Fibroblast of mammary gland (primary cell): ENCODE data around the gene AGAP1.

Experiments used
- DNase-seq: peaks from one replicate; pipeline ENCODE4 v3.0.0-alpha.2; 2010; ENCODE audit warnings: low read depth
- H3K4me3 ChIP-seq: 2 replicates; pipeline ENCODE4 v1.5.1; 2011; ENCODE audit warnings: low read depth, mild to moderate bottlenecking, low read length, moderate library complexity; ENCODE audit not compliant: control insufficient read depth
- TF ChIP-seq, protein P1 (sequence below): conservative IDR thresholded peaks from 2 replicates; pipeline ENCODE4 v1.5.1; 2011; ENCODE audit warnings: low read depth, low read length, inconsistent platforms; ENCODE audit not compliant: control insufficient read depth, insufficient read depth

Gene AGAP1

DNA sequence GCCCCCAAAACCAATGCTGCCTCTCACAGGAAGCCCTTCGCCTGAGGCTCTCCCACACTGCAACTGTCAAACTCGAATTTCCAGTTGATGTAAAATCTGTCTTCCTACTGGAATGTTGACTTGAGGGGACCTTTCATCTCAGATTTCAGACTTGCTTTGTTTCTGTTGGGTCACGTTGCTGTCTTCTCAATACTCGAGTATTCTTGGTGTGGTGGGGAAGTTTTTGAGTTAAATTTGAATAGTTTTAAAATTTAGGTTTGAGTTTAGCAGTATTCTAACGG lies 50.8 kb downstream of the AGAP1 start:
- no peak overlapping the region for H3K4me3 ChIP-seq
- TF ChIP-seq, protein P1, sequence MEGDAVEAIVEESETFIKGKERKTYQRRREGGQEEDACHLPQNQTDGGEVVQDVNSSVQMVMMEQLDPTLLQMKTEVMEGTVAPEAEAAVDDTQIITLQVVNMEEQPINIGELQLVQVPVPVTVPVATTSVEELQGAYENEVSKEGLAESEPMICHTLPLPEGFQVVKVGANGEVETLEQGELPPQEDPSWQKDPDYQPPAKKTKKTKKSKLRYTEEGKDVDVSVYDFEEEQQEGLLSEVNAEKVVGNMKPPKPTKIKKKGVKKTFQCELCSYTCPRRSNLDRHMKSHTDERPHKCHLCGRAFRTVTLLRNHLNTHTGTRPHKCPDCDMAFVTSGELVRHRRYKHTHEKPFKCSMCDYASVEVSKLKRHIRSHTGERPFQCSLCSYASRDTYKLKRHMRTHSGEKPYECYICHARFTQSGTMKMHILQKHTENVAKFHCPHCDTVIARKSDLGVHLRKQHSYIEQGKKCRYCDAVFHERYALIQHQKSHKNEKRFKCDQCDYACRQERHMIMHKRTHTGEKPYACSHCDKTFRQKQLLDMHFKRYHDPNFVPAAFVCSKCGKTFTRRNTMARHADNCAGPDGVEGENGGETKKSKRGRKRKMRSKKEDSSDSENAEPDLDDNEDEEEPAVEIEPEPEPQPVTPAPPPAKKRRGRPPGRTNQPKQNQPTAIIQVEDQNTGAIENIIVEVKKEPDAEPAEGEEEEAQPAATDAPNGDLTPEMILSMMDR = no peak
- no peak for DNase-seq

DNA sequence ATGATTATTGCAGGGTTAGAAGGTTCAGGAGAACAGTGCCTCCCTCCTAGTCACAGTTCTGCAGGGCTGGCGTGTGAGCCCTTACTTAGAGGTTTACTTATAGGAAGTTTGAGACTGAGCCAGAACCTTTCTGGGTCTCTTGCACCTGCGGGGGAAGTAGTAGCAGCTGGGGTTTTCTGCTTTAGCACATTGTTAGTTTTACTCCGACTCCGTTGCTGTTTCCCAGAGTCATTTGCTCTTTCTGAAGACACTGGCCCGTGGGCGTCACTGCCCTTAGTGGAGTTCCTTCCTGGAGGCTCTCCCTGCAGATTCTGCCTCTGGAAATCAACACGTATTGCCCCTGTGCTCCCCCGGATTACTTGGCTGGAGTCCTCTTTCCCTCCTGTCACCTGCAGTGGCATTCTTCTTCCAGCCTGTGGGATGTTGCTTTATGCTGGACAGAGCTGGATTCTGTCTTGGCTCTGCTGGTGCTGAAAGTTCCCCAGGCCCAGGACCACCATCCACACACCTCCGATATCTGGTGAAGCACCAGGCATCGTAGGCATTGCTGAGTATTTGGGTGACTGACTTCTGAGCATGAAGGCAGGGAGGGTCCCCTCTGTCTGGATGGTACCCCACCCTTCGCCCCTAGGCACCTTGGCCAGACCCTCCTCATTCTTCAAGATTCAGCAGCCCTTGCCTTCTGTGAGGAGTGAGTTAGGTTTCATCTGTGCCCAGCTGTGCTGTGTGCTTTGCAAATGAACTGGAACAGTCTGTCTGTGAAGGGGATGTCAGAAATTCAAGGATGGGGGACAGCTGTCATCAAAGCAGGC lies 51.7 kb downstream of the AGAP1 start:
- TF ChIP-seq, protein P1 = no peak
- H3K4me3 ChIP-seq = no peak overlapping the region
- DNase-seq = no peak

DNA sequence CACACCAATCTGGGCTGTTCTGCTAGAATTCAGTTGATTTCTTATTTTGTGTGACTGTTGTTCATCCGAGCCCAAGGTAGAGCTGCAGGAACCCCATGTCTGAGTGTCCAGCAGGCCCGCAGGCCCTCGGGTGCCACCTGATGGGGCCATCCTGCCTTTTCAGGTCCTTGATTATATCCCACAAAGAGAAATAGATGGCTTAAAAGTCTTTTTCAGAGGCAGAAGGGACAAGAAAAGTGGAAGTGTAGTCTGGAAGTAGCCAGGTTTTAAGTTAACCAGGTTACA lies 52.2 kb downstream of the AGAP1 start:
- no peak overlapping the region for H3K4me3 ChIP-seq
- no peak for DNase-seq
- TF ChIP-seq, protein P1 = no peak

DNA sequence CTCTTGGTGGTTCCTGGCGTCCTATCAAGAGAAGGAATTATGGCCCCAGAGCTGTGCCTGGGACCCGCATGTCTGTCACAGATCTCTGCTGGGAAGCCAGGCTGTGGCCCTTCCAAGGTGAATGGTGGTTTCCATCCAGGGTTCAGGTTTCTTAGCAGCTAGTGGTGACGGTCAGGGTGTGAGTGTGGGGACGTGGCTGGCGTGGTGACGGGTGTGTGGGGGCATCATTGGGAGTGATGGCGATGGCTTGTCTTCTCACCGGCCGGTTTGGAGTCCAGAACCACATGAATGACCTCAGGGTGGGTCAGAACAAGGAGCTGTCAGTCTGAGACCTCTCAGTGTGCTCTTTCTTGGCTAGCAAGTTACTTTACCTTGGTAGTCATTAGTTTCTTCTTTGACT lies 52.6 kb downstream of the AGAP1 start:
- H3K4me3 ChIP-seq = no peak overlapping the region
- DNase-seq = no peak
- TF ChIP-seq, protein P1 = no peak

DNA sequence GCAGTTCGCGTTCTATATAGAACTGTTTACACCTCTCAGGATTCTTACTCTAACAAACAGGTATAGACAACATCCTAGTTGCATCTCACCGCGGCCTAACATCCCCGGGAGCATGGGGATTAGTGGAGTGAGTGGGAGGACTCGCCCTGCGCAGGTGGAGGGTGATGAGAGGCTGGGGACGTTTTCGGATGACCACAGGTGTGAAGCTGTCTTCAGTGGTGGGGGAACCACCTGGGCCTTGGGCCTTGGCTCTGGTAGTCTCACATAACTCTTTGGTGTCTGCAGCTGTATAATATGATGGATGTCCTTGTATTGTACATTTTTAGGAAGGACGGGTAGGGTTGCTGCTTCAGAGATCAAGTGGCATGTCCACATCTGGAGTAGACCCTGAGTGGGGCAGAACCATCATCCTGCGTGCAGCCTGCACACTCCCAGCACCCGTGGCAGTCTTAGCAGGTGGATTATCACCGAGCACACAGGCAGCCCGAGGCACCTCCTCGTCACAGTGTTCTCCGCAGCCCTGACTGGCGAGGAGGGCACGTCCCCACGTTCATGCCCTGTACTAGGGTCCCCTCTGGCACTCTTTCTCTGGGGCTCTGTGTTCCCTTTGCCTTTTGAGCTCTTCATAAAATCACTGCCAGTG lies 56.0 kb downstream of the AGAP1 start:
- no peak for DNase-seq
- H3K4me3 ChIP-seq = no peak overlapping the region
- TF ChIP-seq, protein P1 = no peak

GRCh38 chr2:235550378-235550760 lies 56.5 kb downstream of the AGAP1 start:
- H3K4me3 ChIP-seq = no peak overlapping the region
- TF ChIP-seq, protein P1 = no peak
- DNase-seq = no peak
